GM12801 (cell line): ENCODE data around the gene RNF220.

Experiments
- CTCF ChIP-seq: IDR thresholded peaks from one replicate; pipeline ENCODE4 v1.5.1; 2011; ENCODE audit warnings: control low read depth; ENCODE audit not compliant: insufficient read length; ENCODE audit errors: extremely low read depth

RNF220 gene

GRCh38 chr1:44674113-44675000 is 269.3 kb downstream of the RNF220 start, which contains the start of the genes ARMH1 and TMEM53:
ARMH1 (plus strand) TSS chr1:44674714; CDS start chr1:44689698, 14,984 bp downstream.
TMEM53 (minus strand) TSS chr1:44674481; CDS start chr1:44674391, 90 bp downstream.
- TF ChIP-seq CTCF, result no peak

GRCh38 chr1:44675186-44675585 is 270.1 kb downstream of the RNF220 start:
- TF ChIP-seq CTCF, result no peak

GRCh38 chr1:44676484-44677200 is 271.6 kb downstream of the RNF220 start:
- TF ChIP-seq CTCF, result no peak

- no peak for TF ChIP-seq CTCF
These were observed 272.2 kb downstream of the RNF220 start for GRCh38 chr1:44677201-44677766.

GRCh38 chr1:44678120-44678519 is 273.1 kb downstream of the RNF220 start:
- TF ChIP-seq CTCF, result no peak

GRCh38 chr1:44678626-44679025 is 273.6 kb downstream of the RNF220 start:
- TF ChIP-seq CTCF, result no peak

GRCh38 chr1:44679468-44679867 is 274.4 kb downstream of the RNF220 start:
- no peak for TF ChIP-seq CTCF
